LNCAP (cell line): ENCODE data around the gene FCSK.

Experiments used
- CTCF ChIP-seq: fragments of 450-650 bp; IDR thresholded peaks from 2 replicates; pipeline ENCODE4 v1.5.1; 2017; ENCODE audit warnings: mild to moderate bottlenecking

FCSK gene

GRCh38 chr16:70460737-70461261 lies 6.4 kb downstream of the FCSK start:
- TF ChIP-seq CTCF: no peak

GRCh38 chr16:70463235-70463634 lies 8.8 kb downstream of the FCSK start:
- no peak for TF ChIP-seq CTCF

- no peak for TF ChIP-seq CTCF
Observed at GRCh38 chr16:70465999-70466804, 11.8 kb downstream of the FCSK start.

- no peak for TF ChIP-seq CTCF
Observed at GRCh38 chr16:70466805-70467076, 12.3 kb downstream of the FCSK start.

- TF ChIP-seq CTCF: no peak
Observed at GRCh38 chr16:70467113-70467512, 12.7 kb downstream of the FCSK start.

- no peak for TF ChIP-seq CTCF
Observed at GRCh38 chr16:70467608-70468007, 13.2 kb downstream of the FCSK start.

- no peak for TF ChIP-seq CTCF
Observed at GRCh38 chr16:70468776-70469525, 14.6 kb downstream of the FCSK start.
